PC-9 (cell line): ENCODE measurements around the gene SH3PXD2B.

ENCODE experiments used
- EZH2 ChIP-seq: fragments of 200-600 bp; sonication (generic); IDR thresholded peaks from 2 replicates; pipeline ENCODE4 v1.8.0; 2017; ENCODE audit warnings: antibody characterized with exemption, low read depth
- TF ChIP-seq, protein P1 (sequence below): fragments of 200-600 bp; sonication (generic); conservative IDR thresholded peaks from 2 replicates; pipeline ENCODE4 v1.6.1; 2017; ENCODE audit warnings: mixed run types, antibody characterized with exemption, mild to moderate bottlenecking, moderate library complexity

GRCh38 chr5:172335721-172336120 is 118.6 kb downstream of the SH3PXD2B start:
- TF ChIP-seq, protein P1, sequence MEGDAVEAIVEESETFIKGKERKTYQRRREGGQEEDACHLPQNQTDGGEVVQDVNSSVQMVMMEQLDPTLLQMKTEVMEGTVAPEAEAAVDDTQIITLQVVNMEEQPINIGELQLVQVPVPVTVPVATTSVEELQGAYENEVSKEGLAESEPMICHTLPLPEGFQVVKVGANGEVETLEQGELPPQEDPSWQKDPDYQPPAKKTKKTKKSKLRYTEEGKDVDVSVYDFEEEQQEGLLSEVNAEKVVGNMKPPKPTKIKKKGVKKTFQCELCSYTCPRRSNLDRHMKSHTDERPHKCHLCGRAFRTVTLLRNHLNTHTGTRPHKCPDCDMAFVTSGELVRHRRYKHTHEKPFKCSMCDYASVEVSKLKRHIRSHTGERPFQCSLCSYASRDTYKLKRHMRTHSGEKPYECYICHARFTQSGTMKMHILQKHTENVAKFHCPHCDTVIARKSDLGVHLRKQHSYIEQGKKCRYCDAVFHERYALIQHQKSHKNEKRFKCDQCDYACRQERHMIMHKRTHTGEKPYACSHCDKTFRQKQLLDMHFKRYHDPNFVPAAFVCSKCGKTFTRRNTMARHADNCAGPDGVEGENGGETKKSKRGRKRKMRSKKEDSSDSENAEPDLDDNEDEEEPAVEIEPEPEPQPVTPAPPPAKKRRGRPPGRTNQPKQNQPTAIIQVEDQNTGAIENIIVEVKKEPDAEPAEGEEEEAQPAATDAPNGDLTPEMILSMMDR: no peak
- no peak for TF ChIP-seq EZH2
